Measurements from ENCODE around the gene TRAF2.

TRAF2 gene

GRCh38 chr9:136939431-136939995 lies 53.2 kb downstream of the TRAF2 start:
- no peak for FAIRE-seq
- no peak for DNase-seq (ENCODE audit: insufficient read length, low spot score)
- TF ChIP-seq CTCF (IDR thresholded peaks at IDR 0.05; ENCODE audit: insufficient read depth, missing control alignments) = no peak

- DNase-seq (ENCODE audit: insufficient read length, low spot score) = no peak
- no peak for FAIRE-seq
These were observed 53.7 kb downstream of the TRAF2 start for GRCh38 chr9:136939996-136940525.

GRCh38 chr9:136940526-136941230 lies 54.4 kb downstream of the TRAF2 start:
- DNase-seq (ENCODE audit: insufficient read length, low spot score) (no peak), FAIRE-seq (no peak)

More at GRCh38 chr9:136939996-136940525, 53.7 kb downstream of the TRAF2 start:
- no peak for TF ChIP-seq CTCF (IDR thresholded peaks at IDR 0.05; ENCODE audit: insufficient read depth, missing control alignments)

GRCh38 chr9:136941231-136942111 lies 55.2 kb downstream of the TRAF2 start:
- DNase-seq (ENCODE audit: insufficient read length, low spot score) = no peak
- no peak for TF ChIP-seq CTCF (IDR thresholded peaks at IDR 0.05; ENCODE audit: insufficient read depth, missing control alignments)
- no peak for FAIRE-seq

More at GRCh38 chr9:136940526-136941230, 54.4 kb downstream of the TRAF2 start:
- TF ChIP-seq CTCF (IDR thresholded peaks at IDR 0.05; ENCODE audit: insufficient read depth, missing control alignments) = no peak

- no peak for DNase-seq (ENCODE audit: insufficient read length, low spot score)
- FAIRE-seq = no peak
- TF ChIP-seq CTCF (IDR thresholded peaks at IDR 0.05; ENCODE audit: insufficient read depth, missing control alignments) = no peak
These were observed 56.0 kb downstream of the TRAF2 start for GRCh38 chr9:136942112-136942880.

GRCh38 chr9:136942881-136943230 lies 56.5 kb downstream of the TRAF2 start:
- no peak for DNase-seq (ENCODE audit: insufficient read length, low spot score)
- no peak for TF ChIP-seq CTCF (IDR thresholded peaks at IDR 0.05; ENCODE audit: insufficient read depth, missing control alignments)
- FAIRE-seq = no peak
